Measurements from ENCODE around the gene ARID4A.

GRCh38 chr14:58398895-58399294 is 100.5 kb downstream of the ARID4A start:
- TF ChIP-seq CTCF (IDR thresholded peaks at IDR 0.05; ENCODE audit: borderline replicate concordance, extremely low read depth, low read length, poor library complexity, severe bottlenecking), result no peak
- no peak for TF ChIP-seq EZH2 (IDR thresholded peaks at IDR 0.05; ENCODE audit: borderline replicate concordance, low read depth, low read length, severe bottlenecking)

All from DND-41 (cell line).